ENCODE measurements around the gene SLAMF1. TPM values are rescaled to one million over a fixed set of nuclear protein-coding genes. Genes with fewer than 3 reads are reported as not detected.

Gene SLAMF1
- total RNA-seq, 1 donor from 2014 or later = not detected

DNA sequence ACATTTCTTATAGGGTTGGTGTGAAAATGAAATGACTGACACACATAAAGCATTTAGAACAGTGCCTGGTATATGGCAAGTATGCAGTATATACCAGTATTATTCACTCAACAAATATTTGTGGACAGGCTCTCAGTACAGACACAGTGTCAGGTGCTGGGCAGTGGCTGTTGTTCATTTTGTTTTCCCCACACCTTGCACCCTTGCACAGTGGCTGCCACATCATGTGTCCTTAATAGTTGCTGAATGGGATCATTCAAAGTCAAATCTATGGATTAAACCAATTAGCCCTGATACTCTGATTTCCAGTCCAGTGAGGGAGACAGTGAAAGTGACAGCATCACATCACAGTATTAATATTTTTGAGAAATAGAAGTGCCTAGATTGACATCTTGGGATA is 2.4 kb downstream of the SLAMF1 start:
- no peak overlapping the region for H3K4me3 ChIP-seq
- no peaks in the 10 kb centered on the region for H3F3A ChIP-seq (ENCODE audit: low read depth)
- H3K9ac ChIP-seq = no peak overlapping the region
- H3K27ac ChIP-seq = no peak overlapping the region
- Mint-ChIP-seq H3K4me3 (no peak overlapping the region), H3K4me1 (no peaks in the 10 kb centered on the region), H3K27ac (no peak overlapping the region), H3K9me3 (no peaks in the 10 kb centered on the region), H3K27me3 (ENCODE audit: insufficient read depth, low read depth) (peaks cover 4% of the 10 kb centered on the region), H3K36me3 (no peaks in the 10 kb centered on the region)
- no peaks in the 10 kb centered on the region for H4K20me1 ChIP-seq (ENCODE audit: low read depth)
- TF ChIP-seq, protein P1, sequence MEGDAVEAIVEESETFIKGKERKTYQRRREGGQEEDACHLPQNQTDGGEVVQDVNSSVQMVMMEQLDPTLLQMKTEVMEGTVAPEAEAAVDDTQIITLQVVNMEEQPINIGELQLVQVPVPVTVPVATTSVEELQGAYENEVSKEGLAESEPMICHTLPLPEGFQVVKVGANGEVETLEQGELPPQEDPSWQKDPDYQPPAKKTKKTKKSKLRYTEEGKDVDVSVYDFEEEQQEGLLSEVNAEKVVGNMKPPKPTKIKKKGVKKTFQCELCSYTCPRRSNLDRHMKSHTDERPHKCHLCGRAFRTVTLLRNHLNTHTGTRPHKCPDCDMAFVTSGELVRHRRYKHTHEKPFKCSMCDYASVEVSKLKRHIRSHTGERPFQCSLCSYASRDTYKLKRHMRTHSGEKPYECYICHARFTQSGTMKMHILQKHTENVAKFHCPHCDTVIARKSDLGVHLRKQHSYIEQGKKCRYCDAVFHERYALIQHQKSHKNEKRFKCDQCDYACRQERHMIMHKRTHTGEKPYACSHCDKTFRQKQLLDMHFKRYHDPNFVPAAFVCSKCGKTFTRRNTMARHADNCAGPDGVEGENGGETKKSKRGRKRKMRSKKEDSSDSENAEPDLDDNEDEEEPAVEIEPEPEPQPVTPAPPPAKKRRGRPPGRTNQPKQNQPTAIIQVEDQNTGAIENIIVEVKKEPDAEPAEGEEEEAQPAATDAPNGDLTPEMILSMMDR (IDR thresholded peaks at IDR 0.05) = no peak
- TF ChIP-seq EZH2phosphoT487 (IDR thresholded peaks at IDR 0.05) (no peak), EZH2 (IDR thresholded peaks at IDR 0.05) (no peak)
- H3K9me3 ChIP-seq (ENCODE audit: low read depth) = no peaks in the 10 kb centered on the region
- no peaks in the 10 kb centered on the region for H3K36me3 ChIP-seq
- no peaks in the 10 kb centered on the region for H3K27me3 ChIP-seq
- no peaks in the 10 kb centered on the region for H3K79me2 ChIP-seq (ENCODE audit: low read depth)
- H2AFZ ChIP-seq (replicated peaks) = no peak overlapping the region
- DNase-seq (ENCODE audit: low spot score) = no peak
- no peaks in the 10 kb centered on the region for H3K4me1 ChIP-seq
- H3K4me2 ChIP-seq = no peak overlapping the region

DNA sequence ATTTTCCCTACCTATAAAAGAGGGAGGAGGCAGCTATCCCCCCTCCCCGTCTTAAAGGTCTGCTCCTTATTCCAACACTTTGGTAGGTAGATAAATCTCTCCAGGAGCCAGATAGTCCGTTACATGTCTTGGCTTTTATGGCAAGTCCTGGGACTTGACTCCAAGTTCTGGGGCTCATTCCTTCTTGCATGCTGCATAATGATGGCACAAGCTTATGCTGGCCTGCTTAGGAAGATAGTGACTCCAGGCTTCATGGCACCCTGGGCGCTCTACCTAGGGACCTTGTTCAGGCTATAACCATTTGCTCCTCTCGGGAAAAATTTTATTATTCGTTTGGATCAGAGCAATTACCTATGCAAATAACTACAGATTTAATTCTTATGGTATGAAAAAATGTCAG is 3.7 kb downstream of the SLAMF1 start:
- H3K4me3 Mint-ChIP-seq = no peak overlapping the region
- Histone ChIP-seq H2AFZ (replicated peaks) (no peak overlapping the region), H3K9ac (no peak overlapping the region), H3F3A (ENCODE audit: low read depth) (no peaks in the 10 kb centered on the region), H3K36me3 (no peaks in the 10 kb centered on the region), H4K20me1 (ENCODE audit: low read depth) (no peaks in the 10 kb centered on the region), H3K27ac (no peak overlapping the region), H3K79me2 (ENCODE audit: low read depth) (no peaks in the 10 kb centered on the region), H3K4me1 (no peaks in the 10 kb centered on the region), H3K9me3 (ENCODE audit: low read depth) (no peaks in the 10 kb centered on the region), H3K4me2 (no peak overlapping the region), H3K27me3 (no peaks in the 10 kb centered on the region), H3K4me3 (no peak overlapping the region)
- no peak for DNase-seq (ENCODE audit: low spot score)
- H3K36me3 Mint-ChIP-seq = no peaks in the 10 kb centered on the region
- no peaks in the 10 kb centered on the region for H3K4me1 Mint-ChIP-seq
- H3K27me3 Mint-ChIP-seq (ENCODE audit: insufficient read depth, low read depth) = peaks cover 4% of the 10 kb centered on the region
- no peak overlapping the region for H3K27ac Mint-ChIP-seq
- TF ChIP-seq, protein P1 (IDR thresholded peaks at IDR 0.05) = no peak
- TF ChIP-seq EZH2 (IDR thresholded peaks at IDR 0.05) = no peak
- no peak for TF ChIP-seq EZH2phosphoT487 (IDR thresholded peaks at IDR 0.05)
- H3K9me3 Mint-ChIP-seq = no peaks in the 10 kb centered on the region

DNA sequence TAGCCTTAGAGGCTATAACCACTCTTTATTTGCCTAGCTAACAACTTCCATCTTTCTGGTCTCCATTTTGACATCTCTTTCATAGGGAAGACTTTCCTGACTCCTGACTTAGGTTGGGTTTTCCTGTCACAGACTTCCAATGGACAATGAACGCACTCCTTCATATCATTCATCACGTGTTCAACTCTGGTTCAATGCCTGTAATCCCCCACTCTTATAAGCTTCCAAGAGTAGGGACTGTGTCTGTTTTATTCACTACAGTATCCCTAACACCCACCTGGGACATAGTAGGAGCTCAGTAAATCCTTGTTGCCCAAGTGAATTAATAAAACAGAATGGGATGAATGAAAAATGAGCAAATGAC is 4.6 kb downstream of the SLAMF1 start:
- H3K9me3 ChIP-seq (ENCODE audit: low read depth) = no peaks in the 10 kb centered on the region
- H3K4me3 ChIP-seq = no peak overlapping the region
- H3K4me1 ChIP-seq = no peaks in the 10 kb centered on the region
- H3K36me3 ChIP-seq = no peaks in the 10 kb centered on the region
- H3K27me3 ChIP-seq = no peaks in the 10 kb centered on the region
- Mint-ChIP-seq H3K36me3 (no peaks in the 10 kb centered on the region), H3K27ac (no peak overlapping the region), H3K9me3 (no peaks in the 10 kb centered on the region), H3K4me3 (no peak overlapping the region), H3K27me3 (ENCODE audit: insufficient read depth, low read depth) (peaks cover 4% of the 10 kb centered on the region), H3K4me1 (no peaks in the 10 kb centered on the region)
- no peak for DNase-seq (ENCODE audit: low spot score)
- H3K27ac ChIP-seq = no peak overlapping the region
- H3K9ac ChIP-seq = no peak overlapping the region
- no peaks in the 10 kb centered on the region for H3K79me2 ChIP-seq (ENCODE audit: low read depth)
- no peaks in the 10 kb centered on the region for H3F3A ChIP-seq (ENCODE audit: low read depth)
- TF ChIP-seq EZH2 (IDR thresholded peaks at IDR 0.05) = no peak
- no peaks in the 10 kb centered on the region for H4K20me1 ChIP-seq (ENCODE audit: low read depth)
- H3K4me2 ChIP-seq = no peak overlapping the region
- no peak overlapping the region for H2AFZ ChIP-seq (replicated peaks)

DNA sequence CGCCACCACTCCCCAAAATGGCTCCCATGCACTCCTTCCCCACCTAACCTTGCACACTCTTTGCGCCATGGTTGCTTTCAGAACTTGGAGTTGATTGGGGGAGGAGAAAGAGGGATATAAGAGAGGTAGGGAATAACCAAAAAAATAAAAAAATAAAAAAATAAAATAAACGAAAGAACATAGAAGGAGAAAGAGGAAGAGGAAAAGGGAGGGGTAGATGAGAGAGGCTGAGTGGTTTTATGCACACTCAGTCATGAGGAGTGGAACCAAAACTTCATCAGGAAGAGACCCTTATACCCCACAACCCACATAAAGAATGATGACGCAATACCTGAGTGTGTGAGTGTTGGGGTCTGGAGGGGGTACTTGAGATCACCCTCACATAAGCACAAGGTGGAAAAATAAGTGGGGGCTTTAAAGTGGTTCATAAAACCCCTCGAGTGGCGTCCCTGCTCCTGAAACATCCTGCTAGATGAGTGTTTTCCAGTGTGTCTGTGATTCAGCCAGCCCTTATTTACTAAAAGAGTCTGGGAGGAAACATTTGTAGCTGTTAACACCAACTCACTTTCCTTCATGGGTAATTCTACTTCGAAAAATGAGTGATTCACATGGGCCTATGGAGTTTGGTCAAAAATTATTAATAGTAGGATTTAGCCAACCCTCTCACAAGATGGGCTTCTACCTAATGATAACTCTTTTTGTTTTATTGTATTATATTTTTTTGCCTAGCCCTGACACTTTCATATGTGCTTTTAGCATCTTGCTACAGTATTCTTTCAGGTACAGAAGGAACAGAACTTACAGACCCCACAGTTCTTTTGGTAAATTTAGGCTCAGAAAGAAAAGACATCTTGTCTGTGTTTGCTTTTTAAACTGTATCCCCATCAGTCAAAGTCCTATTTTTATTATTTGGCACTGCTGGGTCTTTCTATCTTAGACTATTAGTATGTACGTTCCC is 5.2 kb downstream of the SLAMF1 start:
- Histone ChIP-seq H2AFZ (replicated peaks) (no peak overlapping the region), H4K20me1 (ENCODE audit: low read depth) (no peaks in the 10 kb centered on the region), H3K9ac (no peak overlapping the region), H3K9me3 (ENCODE audit: low read depth) (no peaks in the 10 kb centered on the region), H3F3A (ENCODE audit: low read depth) (no peaks in the 10 kb centered on the region), H3K4me3 (no peak overlapping the region), H3K27me3 (no peaks in the 10 kb centered on the region), H3K79me2 (ENCODE audit: low read depth) (no peaks in the 10 kb centered on the region), H3K4me2 (no peak overlapping the region), H3K36me3 (no peaks in the 10 kb centered on the region), H3K4me1 (no peaks in the 10 kb centered on the region), H3K27ac (no peak overlapping the region)
- TF ChIP-seq, protein P1 (IDR thresholded peaks at IDR 0.05) = no peak
- TF ChIP-seq EZH2phosphoT487 (IDR thresholded peaks at IDR 0.05) (no peak), EZH2 (IDR thresholded peaks at IDR 0.05) (no peak)
- H3K9me3 Mint-ChIP-seq = no peaks in the 10 kb centered on the region
- H3K4me1 Mint-ChIP-seq = no peaks in the 10 kb centered on the region
- H3K27ac Mint-ChIP-seq = no peak overlapping the region
- no peak for DNase-seq (ENCODE audit: low spot score)
- no peaks in the 10 kb centered on the region for H3K36me3 Mint-ChIP-seq
- H3K4me3 Mint-ChIP-seq = no peak overlapping the region
- H3K27me3 Mint-ChIP-seq (ENCODE audit: insufficient read depth, low read depth) = peaks cover 4% of the 10 kb centered on the region
